Thyroid gland (tissue), 4 donors: ENCODE results near the gene SNX8.

ENCODE experiments used
- POLR2A ChIP-seq, 2 donors: fragments of 450-650 bp; IDR thresholded peaks; one replicate each; pipeline ENCODE4 v1.6.1; 2017; ENCODE audit warnings: antibody characterized with exemption in 2 of 2, mild to moderate bottlenecking in 2 of 2, moderate library complexity in 1 of 2
- TF ChIP-seq, protein P1 (sequence below), 6 experiments: fragments of 200-600 bp in 3 of 6; fragments of 450-650 bp in 3 of 6; sonication (generic) in 3 of 6; IDR thresholded peaks; one replicate each; pipeline ENCODE4 v1.5.1; 2016 to 2019; ENCODE audit warnings: antibody characterized with exemption in 6 of 6, mild to moderate bottlenecking in 2 of 6, inconsistent platforms in 1 of 6, moderate library complexity in 1 of 6

DNA sequence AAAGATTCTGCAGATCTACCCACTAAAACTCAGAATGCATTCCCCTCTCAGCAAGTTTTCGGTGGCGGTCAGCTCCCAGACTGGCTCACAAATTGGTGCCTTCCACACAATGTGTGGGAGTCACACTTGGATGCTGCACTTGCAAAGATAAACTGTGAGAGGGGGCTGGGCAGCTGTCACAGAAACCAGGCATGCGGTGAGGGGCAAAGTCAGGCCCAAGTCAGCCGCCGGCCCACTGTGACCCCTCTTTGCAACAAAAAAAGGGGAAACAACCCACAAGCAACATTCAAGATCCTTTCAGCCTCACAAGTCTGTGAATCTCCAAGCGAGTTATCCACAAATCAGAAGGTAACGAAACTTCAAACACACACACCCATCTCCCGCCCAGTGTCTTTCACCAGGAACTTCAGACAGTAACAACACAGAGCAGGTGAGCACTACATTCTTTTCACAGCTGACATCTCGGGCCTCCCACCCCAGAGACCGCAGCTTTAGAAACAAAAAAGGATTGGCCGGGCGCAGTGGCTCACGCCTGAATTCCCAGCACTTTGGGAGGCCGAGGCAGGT, 32.0 kb downstream of the SNX8 start:
- TF ChIP-seq, protein P1, sequence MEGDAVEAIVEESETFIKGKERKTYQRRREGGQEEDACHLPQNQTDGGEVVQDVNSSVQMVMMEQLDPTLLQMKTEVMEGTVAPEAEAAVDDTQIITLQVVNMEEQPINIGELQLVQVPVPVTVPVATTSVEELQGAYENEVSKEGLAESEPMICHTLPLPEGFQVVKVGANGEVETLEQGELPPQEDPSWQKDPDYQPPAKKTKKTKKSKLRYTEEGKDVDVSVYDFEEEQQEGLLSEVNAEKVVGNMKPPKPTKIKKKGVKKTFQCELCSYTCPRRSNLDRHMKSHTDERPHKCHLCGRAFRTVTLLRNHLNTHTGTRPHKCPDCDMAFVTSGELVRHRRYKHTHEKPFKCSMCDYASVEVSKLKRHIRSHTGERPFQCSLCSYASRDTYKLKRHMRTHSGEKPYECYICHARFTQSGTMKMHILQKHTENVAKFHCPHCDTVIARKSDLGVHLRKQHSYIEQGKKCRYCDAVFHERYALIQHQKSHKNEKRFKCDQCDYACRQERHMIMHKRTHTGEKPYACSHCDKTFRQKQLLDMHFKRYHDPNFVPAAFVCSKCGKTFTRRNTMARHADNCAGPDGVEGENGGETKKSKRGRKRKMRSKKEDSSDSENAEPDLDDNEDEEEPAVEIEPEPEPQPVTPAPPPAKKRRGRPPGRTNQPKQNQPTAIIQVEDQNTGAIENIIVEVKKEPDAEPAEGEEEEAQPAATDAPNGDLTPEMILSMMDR (IDR thresholded peaks at IDR 0.05), result no peak
- no peak for TF ChIP-seq POLR2A (IDR thresholded peaks at IDR 0.05)
